ENCODE results near the gene CELA3A. TPM values are rescaled to one million over a fixed set of nuclear protein-coding genes. Genes with fewer than 3 reads are reported as not detected.

Gene CELA3A
- total and polyA plus RNA-seq, 12 donors: 0.58 to 4.6 (median 3.7) TPM; not detected in 4

- H3K27ac ChIP-seq: peak overlapping the region in 3 of 10 donors; percentile 99 to 100 (median 100)
- no peaks in the 10 kb centered on the region for H3K27me3 ChIP-seq
- ATAC-seq: no peak
- TF ChIP-seq, protein P1, sequence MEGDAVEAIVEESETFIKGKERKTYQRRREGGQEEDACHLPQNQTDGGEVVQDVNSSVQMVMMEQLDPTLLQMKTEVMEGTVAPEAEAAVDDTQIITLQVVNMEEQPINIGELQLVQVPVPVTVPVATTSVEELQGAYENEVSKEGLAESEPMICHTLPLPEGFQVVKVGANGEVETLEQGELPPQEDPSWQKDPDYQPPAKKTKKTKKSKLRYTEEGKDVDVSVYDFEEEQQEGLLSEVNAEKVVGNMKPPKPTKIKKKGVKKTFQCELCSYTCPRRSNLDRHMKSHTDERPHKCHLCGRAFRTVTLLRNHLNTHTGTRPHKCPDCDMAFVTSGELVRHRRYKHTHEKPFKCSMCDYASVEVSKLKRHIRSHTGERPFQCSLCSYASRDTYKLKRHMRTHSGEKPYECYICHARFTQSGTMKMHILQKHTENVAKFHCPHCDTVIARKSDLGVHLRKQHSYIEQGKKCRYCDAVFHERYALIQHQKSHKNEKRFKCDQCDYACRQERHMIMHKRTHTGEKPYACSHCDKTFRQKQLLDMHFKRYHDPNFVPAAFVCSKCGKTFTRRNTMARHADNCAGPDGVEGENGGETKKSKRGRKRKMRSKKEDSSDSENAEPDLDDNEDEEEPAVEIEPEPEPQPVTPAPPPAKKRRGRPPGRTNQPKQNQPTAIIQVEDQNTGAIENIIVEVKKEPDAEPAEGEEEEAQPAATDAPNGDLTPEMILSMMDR (IDR thresholded peaks at IDR 0.05): no peak
- peak overlapping the region in 2 of 10 donors; percentile 70 to 87 for H3K4me3 ChIP-seq
- DNase-seq: no peak
- H3K36me3 ChIP-seq: peaks cover 0 to 5% (median 0%) of the 10 kb centered on the region in 9 donors
- WGBS, 2 donors: 88% methylated on average over 13 of the region's 13 CpGs
- no peaks in the 10 kb centered on the region for H3K9me3 ChIP-seq
- peaks cover under 1 to 47% (median 29%) of the 10 kb centered on the region in 9 donors for H3K4me1 ChIP-seq
- intact Hi-C loops (cut with DNase I): loop anchor here in 1 of 10 donors (2.0 kb wide), 1 partner anchor 27 kb away; no protein-coding TSS in a partner anchor
Observed at GRCh38 chr1:22051607-22052114, 50.2 kb downstream of the CELA3A start.

- 15 to 16% methylated on average over 77 to 81 of the region's 81 CpGs for WGBS, 2 donors
- peaks cover 3 to 54% (median 36%) of the 10 kb centered on the region in 9 donors for H3K4me1 ChIP-seq
- H3K27me3 ChIP-seq: no peaks in the 10 kb centered on the region
- H3K27ac ChIP-seq: peak within 1 kb of the TSS; percentile 94 to 100 (median 99)
- no peaks in the 10 kb centered on the region for H3K9me3 ChIP-seq
- peak; percentile 97 for DNase-seq
- peaks cover 0 to 12% (median 0%) of the 10 kb centered on the region in 9 donors for H3K36me3 ChIP-seq
- intact Hi-C loops (cut with DNase I): loop anchor here in 1 of 10 donors (2.0 kb wide), 1 partner anchor 28 kb away; no protein-coding TSS in a partner anchor
- TF ChIP-seq, protein P1 (IDR thresholded peaks at IDR 0.05): no peak
- H3K4me3 ChIP-seq: peak within 1 kb of the TSS; percentile 63 to 90 (median 73)
- ATAC-seq: peak; percentile 98 to 99 (median 99)
Observed at GRCh38 chr1:22052115-22053016, 50.9 kb downstream of the CELA3A start, which contains the start of gene CDC42. CDC42 (plus strand) TSS chr1:22052709; CDS start chr1:22078479, 25,770 bp downstream.

- intact Hi-C loops (cut with DNase I): loop anchor here in 1 of 10 donors (2.0 kb wide), 1 partner anchor 28 kb away; no protein-coding TSS in a partner anchor
- ATAC-seq (peak; percentile 55 to 76 (median 66)), DNase-seq (peak; percentile 49 to 74)
- no peaks in the 10 kb centered on the region for H3K9me3 ChIP-seq
- WGBS, 2 donors: 0 to 1% methylated on average over 57 to 67 of the region's 70 CpGs
- TF ChIP-seq, protein P1 (IDR thresholded peaks at IDR 0.05): peak in 1 of 9 donors; percentile 19
- H3K4me1 ChIP-seq: peaks cover 3 to 62% (median 45%) of the 10 kb centered on the region in 9 donors
- H3K36me3 ChIP-seq: peaks cover 0 to 21% (median 0%) of the 10 kb centered on the region in 9 donors
- H3K27ac ChIP-seq: peak overlapping the region; percentile 94 to 100 (median 99)
- H3K4me3 ChIP-seq: peak overlapping the region; percentile 63 to 90 (median 73)
- H3K27me3 ChIP-seq: no peaks in the 10 kb centered on the region
Observed at GRCh38 chr1:22053017-22053860, 51.8 kb downstream of the CELA3A start.

Data from heart right ventricle (tissue), 16 donors.